Mucosa of descending colon (tissue), 3 donors: Measurements from ENCODE around the gene HCN1. TPM values are rescaled to one million over a fixed set of nuclear protein-coding genes. Genes with fewer than 3 reads are reported as not detected.
"Not testable (repeated sequence)": the region's sequence is repeated elsewhere in the genome, so short reads cannot be mapped to it uniquely, and the experiment has no call there.

Source experiments
- ATAC-seq: fragments of 200-7000 bp; cut with Tn5 transposase; one replicate; pipeline ENCODE4 v1.9.1; 2020; ENCODE audit warnings: mild to moderate bottlenecking, moderate library complexity
- DNase-seq, 3 donors: peaks; one replicate each; pipeline ENCODE4 v3.0.0-alpha.2; 2020
- H3K36me3 ChIP-seq: fragments of 200-600 bp; one replicate; pipeline ENCODE4 v1.8.0; 2021; ENCODE audit warnings: low read depth, mild to moderate bottlenecking
- H3K4me1 ChIP-seq: fragments of 200-600 bp; one replicate; pipeline ENCODE4 v1.8.0; 2021; ENCODE audit warnings: low read depth, mild to moderate bottlenecking
- H3K4me3 ChIP-seq: fragments of 200-600 bp; one replicate; pipeline ENCODE4 v1.8.0; 2021; ENCODE audit warnings: mild to moderate bottlenecking
- H3K9me3 ChIP-seq: fragments of 200-600 bp; one replicate; pipeline ENCODE4 v1.8.0; 2021; ENCODE audit warnings: mild to moderate bottlenecking
- intact Hi-C, 2 donors: fragments of 100-400 bp; cut with DNase I in 1 of 2; cut with micrococcal nuclease in 1 of 2; formaldehyde crosslinking; loops; one replicate each; pipeline versions ENCODE4 v1.11.0 to v1.11.1; 2022; cut with DNase I, micrococcal nuclease
- total RNA-seq, 3 donors: library from RNA; stranded (reverse); fragmentation: NEBNext Ultra II Directional in 2 of 3; extraction: Animal tissue kit (Norgen Biotek cat#: 25700) in 2 of 3; gene quantifications; one replicate each; pipeline versions ENCODE4 v1.2.1 to v1.2.4, GENCODE V29; 2021 to 2023
- TF ChIP-seq, protein P1 (sequence below): fragments of 200-600 bp; IDR thresholded peaks from one replicate; pipeline ENCODE4 v1.8.0; 2022; ENCODE audit warnings: antibody characterized with exemption, mild to moderate bottlenecking
- donor health status: DM: no; HTN: no; CAD: no; lungs with moderate emphysema.
- donor health status: DM: no; HTN: no; CAD: no.
- donor health status: DM: no; HTN: yes; CAD: no.

HCN1 gene
- total RNA-seq, 3 donors from 2014 or later, result 0.05 to 0.35 TPM; not detected in 1

GRCh38 chr5:45521067-45521466 is 175.1 kb downstream of the HCN1 start:
- ATAC-seq, result peak; percentile 76
- peak in 2 of 3 donors; percentile 51 to 81 for DNase-seq
- Histone ChIP-seq H3K9me3 (no peaks in the 10 kb centered on the region), H3K36me3 (no peaks in the 10 kb centered on the region), H3K4me1 (no peaks in the 10 kb centered on the region), H3K4me3 (no peak overlapping the region)
- TF ChIP-seq, protein P1, sequence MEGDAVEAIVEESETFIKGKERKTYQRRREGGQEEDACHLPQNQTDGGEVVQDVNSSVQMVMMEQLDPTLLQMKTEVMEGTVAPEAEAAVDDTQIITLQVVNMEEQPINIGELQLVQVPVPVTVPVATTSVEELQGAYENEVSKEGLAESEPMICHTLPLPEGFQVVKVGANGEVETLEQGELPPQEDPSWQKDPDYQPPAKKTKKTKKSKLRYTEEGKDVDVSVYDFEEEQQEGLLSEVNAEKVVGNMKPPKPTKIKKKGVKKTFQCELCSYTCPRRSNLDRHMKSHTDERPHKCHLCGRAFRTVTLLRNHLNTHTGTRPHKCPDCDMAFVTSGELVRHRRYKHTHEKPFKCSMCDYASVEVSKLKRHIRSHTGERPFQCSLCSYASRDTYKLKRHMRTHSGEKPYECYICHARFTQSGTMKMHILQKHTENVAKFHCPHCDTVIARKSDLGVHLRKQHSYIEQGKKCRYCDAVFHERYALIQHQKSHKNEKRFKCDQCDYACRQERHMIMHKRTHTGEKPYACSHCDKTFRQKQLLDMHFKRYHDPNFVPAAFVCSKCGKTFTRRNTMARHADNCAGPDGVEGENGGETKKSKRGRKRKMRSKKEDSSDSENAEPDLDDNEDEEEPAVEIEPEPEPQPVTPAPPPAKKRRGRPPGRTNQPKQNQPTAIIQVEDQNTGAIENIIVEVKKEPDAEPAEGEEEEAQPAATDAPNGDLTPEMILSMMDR, result no peak
- intact Hi-C loops, result loop anchor here in 1 of 2 donors (1.0 kb wide), 1 partner anchor 483 kb away; no protein-coding TSS in a partner anchor

DNA sequence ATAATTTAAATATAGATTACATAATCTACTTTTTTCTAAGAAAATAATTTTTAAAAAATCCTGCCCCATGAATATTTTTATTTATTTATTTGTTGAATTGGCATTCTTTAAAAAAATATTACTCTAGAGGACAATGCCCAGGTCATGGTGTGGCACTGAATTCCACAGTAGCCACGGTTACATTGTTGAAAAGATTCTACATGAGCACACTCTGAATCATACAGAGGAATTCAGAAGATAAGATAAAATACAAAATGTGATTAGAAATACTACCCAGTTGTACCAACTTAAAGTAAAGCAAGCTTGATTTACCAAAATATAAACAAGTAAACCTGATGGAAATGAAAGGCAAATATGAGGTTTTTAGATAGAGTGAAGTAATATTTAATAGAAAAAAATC is 183.7 kb downstream of the HCN1 start:
- DNase-seq (no peak), ATAC-seq (no peak)
- TF ChIP-seq, protein P1, result no peak

DNA sequence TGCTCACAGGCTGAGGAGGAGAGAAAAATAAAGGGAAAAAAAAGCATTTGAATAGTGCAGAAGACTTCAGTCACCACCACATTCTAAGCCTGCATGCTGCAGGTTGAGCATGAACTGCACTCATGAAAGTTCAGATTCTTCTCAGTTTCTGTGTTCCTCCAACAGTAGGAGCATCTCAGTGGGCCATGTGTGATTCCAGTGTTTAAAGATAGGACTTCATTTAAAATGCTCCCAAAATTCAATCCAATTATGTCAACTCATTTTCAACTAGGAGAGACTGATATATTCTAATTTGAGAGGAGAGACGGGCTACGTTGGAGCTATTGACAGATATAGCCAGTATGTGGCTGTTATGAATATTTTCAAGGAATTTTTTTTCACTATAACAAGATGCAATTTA is 186.8 kb downstream of the HCN1 start:
- intact Hi-C loops, result no loop called here
- no peaks in the 10 kb centered on the region for H3K36me3 ChIP-seq
- no peak for ATAC-seq
- DNase-seq, result no peak
- H3K9me3 ChIP-seq, result no peaks in the 10 kb centered on the region
- no peaks in the 10 kb centered on the region for H3K4me1 ChIP-seq
- TF ChIP-seq, protein P1, result no peak
- no peak overlapping the region for H3K4me3 ChIP-seq

More for the DNA sequence above, 183.7 kb downstream of the HCN1 start:
- Histone ChIP-seq H3K36me3 (no peaks in the 10 kb centered on the region), H3K4me1 (no peaks in the 10 kb centered on the region), H3K9me3 (no peaks in the 10 kb centered on the region), H3K4me3 (no peak overlapping the region)
- intact Hi-C loops, result no loop called here

DNA sequence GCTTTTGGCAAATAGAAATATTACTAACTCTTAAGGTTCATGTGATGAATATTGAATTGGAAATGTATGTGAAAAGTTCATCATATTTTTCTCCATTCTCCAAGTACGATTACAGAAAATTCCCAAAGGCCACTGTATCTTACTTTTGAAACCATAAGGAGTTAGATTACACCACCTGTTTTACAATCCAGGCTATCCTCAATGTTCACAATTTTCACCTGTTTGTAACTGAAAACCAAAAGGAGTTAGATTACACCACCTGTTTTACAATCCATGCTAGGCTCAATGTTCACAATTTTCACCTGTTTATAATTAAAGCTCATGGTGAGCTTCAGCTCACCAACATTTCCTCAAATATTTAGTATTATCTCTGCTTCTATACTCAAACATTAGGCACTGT is 188.0 kb downstream of the HCN1 start:
- peak; percentile 52 for ATAC-seq
- no peaks in the 10 kb centered on the region for H3K36me3 ChIP-seq
- TF ChIP-seq, protein P1, result no peak
- H3K4me1 ChIP-seq, result no peaks in the 10 kb centered on the region
- no peaks in the 10 kb centered on the region for H3K9me3 ChIP-seq
- intact Hi-C loops, result no loop called here
- no peak for DNase-seq
- no peak overlapping the region for H3K4me3 ChIP-seq

DNA sequence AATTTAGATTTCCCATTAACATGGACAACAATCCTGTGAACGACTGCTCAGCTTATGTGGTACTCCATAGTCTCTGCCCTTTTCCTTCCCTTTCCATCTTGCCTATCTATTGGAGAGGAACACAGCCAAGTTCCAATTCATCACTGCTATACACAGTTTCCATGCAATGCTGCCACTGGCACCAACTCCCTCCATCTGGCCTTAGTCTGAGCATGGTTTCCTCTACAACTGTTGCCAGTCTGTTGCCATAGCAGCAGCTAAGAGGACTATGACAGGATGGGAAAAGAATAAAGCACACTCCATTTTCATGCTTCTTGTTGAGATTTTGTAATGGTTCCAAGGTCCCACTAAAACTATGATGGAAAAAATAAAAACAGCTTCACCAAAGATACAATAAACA is 189.0 kb downstream of the HCN1 start:
- no peaks in the 10 kb centered on the region for H3K36me3 ChIP-seq
- DNase-seq (no peak), ATAC-seq (peak; percentile 70)
- intact Hi-C loops, result no loop called here
- no peaks in the 10 kb centered on the region for H3K4me1 ChIP-seq
- H3K4me3 ChIP-seq, result no peak overlapping the region
- TF ChIP-seq, protein P1, result no peak
- no peaks in the 10 kb centered on the region for H3K9me3 ChIP-seq

GRCh38 chr5:45499006-45499405 is 197.2 kb downstream of the HCN1 start:
- ATAC-seq, H3K9me3 ChIP-seq, H3K36me3 ChIP-seq, H3K4me3 ChIP-seq, DNase-seq, intact Hi-C loops, H3K4me1 ChIP-seq: not testable (repeated sequence)
